CD4-positive, alpha-beta T cell treated with Interferon gamma for 1 hour (primary cell): ENCODE results near the gene SERPINB13.

Experiments used
- DNase-seq: peaks from one replicate; pipeline ENCODE4 v3.0.0-alpha.2; 2020

SERPINB13 gene, protein sequence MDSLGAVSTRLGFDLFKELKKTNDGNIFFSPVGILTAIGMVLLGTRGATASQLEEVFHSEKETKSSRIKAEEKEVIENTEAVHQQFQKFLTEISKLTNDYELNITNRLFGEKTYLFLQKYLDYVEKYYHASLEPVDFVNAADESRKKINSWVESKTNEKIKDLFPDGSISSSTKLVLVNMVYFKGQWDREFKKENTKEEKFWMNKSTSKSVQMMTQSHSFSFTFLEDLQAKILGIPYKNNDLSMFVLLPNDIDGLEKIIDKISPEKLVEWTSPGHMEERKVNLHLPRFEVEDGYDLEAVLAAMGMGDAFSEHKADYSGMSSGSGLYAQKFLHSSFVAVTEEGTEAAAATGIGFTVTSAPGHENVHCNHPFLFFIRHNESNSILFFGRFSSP

DNA sequence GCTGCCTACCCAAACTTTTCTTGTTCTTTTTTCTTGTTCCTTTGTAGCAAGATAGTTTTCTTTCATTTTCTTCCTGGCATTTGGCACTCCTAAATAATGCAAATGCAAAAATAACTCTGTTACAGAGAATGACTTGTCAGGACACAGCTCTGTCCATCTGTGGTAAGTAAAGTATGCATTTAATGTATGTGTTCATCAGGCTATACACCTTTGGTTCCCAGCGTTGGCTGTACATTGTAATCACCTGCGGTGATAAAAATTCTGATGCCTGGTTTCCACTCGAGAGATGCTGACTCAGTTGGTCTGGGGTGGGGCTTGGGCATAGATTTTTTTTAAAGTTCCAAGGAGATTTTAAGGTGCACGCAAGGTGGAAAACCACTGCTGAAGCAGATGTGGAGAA, at the start of gene SERPINB13:
Gene SERPINB13 (plus strand): TSS at position 378 of the 400 bp plus-strand sequence. CDS start 1,325 bp downstream, outside the sequence.
- DNase-seq, result no peak

DNA sequence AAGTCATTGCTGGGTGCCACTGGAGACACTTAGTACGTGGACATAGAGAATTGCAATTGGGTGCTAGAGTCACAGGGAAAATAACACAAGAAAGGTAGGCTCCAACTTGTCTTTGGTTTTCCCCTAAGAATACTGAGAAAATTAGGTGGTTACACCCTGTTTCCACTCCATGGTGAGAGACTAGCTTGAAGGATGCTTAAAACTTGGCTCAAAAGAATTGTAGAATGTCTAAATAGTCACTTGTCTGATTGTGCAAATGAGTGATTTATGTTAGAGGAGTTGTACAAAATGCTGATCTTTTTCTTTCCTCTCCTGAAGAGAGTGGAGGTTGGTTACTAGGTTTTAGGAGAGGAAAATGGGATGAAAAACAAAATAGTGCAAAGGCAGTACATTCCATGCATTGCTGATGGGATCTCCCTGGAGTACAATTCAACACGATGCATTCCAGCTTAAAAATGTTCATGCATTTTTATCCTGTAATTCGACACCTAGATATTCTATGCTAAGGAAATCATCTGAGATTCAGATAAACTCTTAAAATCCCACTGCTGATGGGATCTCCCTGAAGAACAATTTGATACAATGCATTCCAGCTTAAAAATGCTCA, 47.1 kb upstream of the SERPINB13 start:
- no peak for DNase-seq

DNA sequence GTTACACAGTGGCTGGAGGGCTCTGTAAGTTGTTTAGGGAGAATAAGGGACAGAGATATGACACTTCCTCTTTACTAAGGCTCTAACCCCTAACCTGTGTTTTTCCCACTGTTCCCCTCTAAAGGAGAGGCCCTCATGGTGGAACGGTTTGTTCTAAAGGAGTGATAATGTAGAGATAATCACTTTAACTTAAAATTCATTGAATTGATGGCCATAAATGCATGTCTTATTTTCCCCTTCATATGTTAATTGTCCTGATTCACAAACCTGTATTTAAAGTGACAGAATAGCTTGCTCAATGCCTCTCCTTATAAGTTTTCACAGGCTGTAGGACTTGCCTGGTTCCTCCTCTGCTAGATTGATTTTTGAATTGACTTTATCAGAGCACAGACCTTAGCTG, 45.1 kb upstream of the SERPINB13 start, which contains the start of gene SERPINB12:
Gene SERPINB12 (plus strand): TSS at position 301 of the 400 bp plus-strand sequence. CDS start 13,791 bp downstream, outside the sequence.
- DNase-seq, result no peak

DNA sequence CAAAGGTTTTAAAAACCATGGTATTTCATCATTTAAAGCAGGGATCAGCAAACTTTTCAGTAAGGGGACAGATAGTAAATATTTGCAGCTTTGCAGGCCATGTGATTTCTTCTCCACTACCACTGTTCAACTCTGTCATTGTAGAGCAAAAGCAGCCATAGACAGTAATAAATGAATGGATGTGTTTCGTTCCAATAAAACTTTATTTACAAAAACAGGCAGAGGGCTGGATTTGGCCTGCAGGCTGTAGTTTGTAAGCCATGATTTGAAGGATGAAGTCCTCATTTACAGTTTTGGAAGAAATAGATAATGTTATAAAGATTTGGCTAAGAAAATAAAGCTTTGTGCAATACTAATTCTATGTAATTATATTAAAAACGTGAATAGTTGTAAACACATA, 43.1 kb upstream of the SERPINB13 start:
- no peak for DNase-seq

- DNase-seq, result no peak
Observed at GRCh38 chr18:63545000-63545399, 42.1 kb upstream of the SERPINB13 start.

DNA sequence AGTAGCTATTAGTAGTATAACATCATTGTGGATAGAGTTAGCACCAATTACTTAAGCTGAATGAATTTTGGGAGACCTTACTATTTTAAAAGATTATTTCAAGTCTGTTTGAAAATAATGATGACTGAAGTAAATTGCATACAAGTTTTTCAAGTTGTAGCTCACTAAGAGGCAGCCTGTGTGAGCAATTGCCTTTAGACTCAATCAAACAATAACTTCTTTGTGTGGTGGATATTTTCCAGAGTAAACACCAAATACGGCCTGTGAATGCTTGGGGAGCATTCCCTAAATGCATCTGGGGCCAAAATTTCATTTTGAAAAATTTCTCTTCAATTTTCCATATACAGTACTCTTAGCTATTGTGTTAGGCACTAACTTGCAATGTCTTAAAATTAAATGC, 37.1 kb upstream of the SERPINB13 start:
- DNase-seq, result no peak

DNA sequence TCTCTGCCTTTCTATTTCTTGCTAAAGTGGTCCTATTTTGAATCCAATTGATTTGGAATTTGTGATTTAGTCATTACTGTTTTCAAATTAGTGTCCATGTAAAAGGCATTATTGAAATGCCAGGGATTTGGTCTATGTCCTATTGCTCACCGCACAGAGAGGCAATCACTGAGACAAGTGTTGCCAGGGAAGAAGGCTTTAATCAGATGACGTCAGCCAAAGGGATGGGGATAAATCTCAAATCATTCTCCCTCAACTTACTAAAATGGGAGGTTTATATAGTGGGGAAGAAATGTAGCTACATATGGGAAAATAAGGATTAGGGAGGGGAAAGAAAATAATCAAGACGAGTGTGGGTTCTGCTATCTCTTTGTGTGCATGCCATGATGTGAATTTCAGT, 35.4 kb upstream of the SERPINB13 start:
- DNase-seq, result no peak

GRCh38 chr18:63552581-63552980, 34.6 kb upstream of the SERPINB13 start:
- no peak for DNase-seq

DNA sequence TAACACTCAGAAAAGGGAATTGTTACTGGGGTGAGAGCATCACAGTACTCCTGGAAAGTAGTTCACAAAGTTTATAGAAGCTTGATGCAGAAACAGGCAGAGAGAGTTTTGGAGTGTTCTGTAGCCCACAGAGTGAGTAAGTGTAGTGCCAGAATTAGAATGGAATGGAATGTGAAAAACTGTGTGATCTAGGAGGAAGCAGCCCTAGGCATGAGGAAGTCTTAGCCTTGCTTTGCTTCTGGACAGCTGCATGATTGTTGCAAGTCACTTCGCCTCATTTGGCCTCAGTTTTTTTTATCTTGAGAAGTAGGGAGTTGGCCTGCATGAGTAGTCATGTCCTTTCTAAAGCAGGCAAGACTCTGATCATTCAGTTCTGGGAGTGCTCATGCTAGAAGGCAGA, 34.1 kb upstream of the SERPINB13 start:
- no peak for DNase-seq

GRCh38 chr18:63559567-63560491, 27.3 kb upstream of the SERPINB13 start:
- DNase-seq, result no peak

DNA sequence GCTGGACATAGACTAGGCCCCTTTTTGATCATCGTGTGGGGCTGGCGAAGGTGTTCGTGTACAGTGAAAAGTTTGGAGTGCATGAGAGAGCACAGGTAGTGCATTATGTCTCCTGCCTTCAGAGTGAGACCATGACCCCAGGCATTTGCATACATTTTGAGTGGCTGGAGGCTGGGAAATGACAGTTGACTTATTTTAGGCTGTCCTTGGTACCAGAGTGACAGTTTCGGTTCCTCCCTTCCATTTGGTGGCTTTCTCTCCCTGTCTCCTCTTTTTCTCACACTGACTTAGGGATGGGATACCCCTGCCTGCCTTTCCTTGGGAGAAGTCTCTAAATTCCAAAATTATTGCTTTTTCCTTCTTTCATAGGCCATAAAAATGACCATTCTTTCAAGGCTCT, 24.9 kb upstream of the SERPINB13 start:
- DNase-seq, result no peak

- no peak for DNase-seq
Observed at GRCh38 chr18:63564021-63564420, 23.1 kb upstream of the SERPINB13 start.

DNA sequence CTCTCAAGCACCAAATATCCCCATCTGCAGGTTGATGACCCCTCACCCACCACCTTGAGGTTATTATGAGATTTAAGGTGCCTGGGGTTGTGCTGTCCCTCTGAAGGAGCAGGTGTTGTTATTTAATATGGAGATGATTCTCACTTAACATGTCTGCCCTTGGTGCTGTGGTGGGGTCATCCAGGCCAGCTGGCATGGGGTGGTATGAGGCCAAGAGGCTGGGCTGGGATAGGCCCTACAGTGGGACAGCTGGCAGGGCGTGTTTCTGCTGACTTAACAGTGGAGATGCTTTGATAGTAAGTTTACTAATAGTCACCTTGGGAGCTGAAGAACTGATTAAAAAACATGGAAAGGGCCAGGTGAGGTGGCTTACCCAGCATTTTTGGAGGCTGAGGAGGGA, 22.6 kb upstream of the SERPINB13 start:
- no peak for DNase-seq

GRCh38 chr18:63567276-63567675, 19.9 kb upstream of the SERPINB13 start:
- no peak for DNase-seq

DNA sequence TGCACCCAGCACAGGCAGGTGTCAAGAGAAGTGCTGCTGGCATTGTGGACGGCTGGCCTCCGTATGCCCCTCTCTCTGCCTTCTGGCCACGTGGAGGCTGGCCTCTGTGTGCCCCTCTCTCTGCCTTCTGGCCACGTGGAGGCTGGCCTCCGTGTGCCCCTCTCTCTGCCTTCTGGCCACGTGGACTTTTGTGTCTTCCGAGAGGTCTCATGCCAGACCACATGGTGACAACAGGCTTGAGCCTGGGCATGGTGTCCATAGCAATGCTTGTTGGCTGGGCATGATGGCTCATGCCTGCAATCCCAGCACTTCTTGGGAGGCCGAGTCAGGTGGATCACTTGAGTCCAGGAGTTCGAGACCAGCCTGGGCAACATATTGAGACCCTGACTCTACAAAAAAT, 19.3 kb upstream of the SERPINB13 start:
- no peak for DNase-seq

DNA sequence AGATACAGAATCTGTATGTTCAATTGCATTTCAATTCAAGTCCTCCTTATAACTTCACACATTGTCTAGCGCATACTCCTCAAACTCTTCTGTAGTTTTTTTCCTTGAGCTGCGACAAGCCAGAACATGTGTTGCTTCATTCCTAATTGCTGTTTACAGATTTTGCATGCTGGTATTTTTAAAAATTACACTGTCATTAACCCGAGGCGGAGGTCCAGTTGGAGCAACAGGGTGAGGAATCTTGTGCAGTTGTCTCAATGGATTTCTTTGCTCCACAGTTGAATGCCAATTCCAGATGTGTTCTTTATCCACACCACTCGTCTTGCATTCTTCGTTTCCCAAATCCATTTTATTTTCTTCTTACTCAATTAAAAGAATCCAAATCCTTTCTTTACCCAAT, 16.4 kb upstream of the SERPINB13 start:
- DNase-seq, result no peak

- DNase-seq, result no peak
Observed at GRCh38 chr18:63575681-63576080, 11.5 kb upstream of the SERPINB13 start.

- no peak for DNase-seq
Observed at GRCh38 chr18:63578357-63578958, 8.7 kb upstream of the SERPINB13 start.

GRCh38 chr18:63579616-63580015, 7.5 kb upstream of the SERPINB13 start:
- no peak for DNase-seq

DNA sequence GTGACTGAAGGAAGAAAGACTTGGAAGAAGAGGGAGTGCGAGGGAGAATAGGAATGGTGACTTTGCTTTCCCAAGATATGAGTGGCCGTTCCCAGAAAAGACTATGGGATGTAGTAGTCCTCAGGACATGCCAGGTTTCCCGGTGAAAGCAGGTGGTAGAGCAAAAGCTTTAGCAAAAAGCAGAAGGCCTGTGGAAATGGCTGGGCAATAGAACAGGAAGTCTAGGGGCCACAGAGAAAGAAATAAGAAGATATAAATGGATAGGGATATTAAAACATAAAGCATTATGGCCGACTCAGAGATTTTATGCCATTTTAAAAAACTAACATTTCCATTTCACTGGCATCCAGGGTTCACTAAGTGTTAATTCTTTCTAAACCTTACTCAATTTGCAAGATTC, 1.2 kb upstream of the SERPINB13 start:
- no peak for DNase-seq

DNA sequence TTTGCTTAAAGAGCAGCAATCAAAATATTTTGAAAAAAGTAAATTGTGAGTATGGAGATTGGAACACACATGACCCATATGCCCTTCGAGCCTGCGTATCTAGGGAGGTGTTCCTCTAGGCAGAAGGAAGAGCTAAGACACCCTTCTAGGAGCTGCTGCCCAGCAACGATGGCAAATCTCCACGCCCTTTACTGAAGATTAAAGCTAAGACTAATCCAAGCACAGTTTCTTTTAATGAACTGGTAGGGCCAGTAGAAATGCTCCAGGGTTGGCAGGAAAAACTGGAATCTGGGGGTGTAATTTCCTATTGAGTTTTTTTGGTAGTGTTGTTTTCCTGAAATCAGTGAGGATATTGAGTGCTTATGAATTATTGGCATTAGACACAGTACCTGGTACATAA, 712 bp upstream of the SERPINB13 start:
- no peak for DNase-seq

- DNase-seq, result no peak
Observed at GRCh38 chr18:63588909-63589308, 1.8 kb downstream of the SERPINB13 start.

DNA sequence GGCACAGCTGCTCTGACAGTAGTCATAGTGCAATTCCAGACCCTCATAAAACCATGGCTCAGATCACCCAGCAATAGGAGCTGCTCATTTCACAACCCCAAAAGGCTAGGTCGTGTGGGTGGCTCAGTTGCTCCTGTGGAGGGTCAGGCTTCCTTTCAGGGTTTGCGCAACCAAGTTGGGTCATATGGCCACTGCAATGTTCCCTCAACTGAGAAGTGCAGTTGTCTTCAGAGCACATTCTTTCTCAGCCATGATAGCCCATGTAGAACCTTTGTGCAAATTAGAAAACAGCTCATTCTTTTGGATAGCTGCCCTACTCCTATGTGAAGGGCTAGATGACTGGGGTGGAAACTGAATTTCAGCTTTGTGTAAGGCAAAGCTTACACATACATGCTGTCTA, 3.2 kb downstream of the SERPINB13 start:
- no peak for DNase-seq
